Embryonic facial prominence (tissue), 1 donor: Measurements from ENCODE around the gene WIPF2.
"Not testable (repeated sequence)": the region's sequence is repeated elsewhere in the genome, so short reads cannot be mapped to it uniquely, and the experiment has no call there.

Experiments
- DNase-seq: peaks from one replicate; pipeline ENCODE4 v3.0.0-alpha.2; 2016; ENCODE audit errors: extremely low spot score

Gene WIPF2

GRCh38 chr17:40192961-40193360 is 26.1 kb upstream of the WIPF2 start:
- DNase-seq = no peak

- no peak for DNase-seq
These were observed 24.3 kb upstream of the WIPF2 start for GRCh38 chr17:40194821-40195220.

GRCh38 chr17:40197550-40197949 is 21.6 kb upstream of the WIPF2 start:
- no peak for DNase-seq

DNA sequence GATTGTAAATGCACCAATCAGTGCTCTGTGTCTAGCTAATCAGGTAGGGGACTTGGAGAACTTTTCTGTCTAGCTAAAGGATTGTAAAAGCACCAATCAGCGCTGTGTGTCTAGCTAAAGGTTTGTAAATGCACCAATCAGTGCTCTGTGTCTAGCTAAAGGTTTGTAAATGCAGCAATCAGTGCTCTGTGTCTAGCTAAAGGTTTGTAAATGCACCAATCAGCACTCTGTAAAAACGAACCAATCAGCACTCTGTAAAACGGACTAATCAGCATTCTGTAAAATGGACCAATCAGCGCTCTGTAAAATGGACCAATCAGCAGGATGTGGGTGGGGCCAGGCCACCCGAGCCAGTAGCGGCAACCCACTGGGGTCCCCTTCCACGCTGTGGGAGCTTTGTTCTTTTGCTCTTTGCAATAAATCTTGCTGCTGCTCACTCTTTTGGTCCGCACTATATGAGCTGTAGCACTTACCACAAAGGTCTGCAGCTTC is 21.1 kb upstream of the WIPF2 start:
- not testable (repeated sequence) for DNase-seq

GRCh38 chr17:40198576-40198975 is 20.5 kb upstream of the WIPF2 start:
- DNase-seq = no peak

DNA sequence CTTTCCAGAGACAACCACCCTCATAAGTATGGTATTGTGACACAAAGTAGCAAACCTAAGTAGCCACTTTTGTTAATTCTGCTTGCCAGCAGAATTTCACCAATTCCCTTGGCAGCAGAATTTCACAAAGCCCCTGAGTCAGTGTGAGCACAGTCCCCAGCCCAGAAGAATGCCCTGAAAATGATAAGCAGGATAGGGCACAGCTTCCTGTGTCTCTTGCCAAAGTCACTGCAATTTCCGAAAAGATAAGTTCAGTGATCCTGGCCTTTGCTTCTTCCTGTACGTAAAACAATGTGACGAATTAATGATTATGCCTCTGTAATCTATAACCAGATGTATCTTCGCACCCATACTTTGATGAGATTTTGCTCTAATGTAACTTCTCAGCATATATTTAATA is 16.0 kb upstream of the WIPF2 start:
- no peak for DNase-seq

DNA sequence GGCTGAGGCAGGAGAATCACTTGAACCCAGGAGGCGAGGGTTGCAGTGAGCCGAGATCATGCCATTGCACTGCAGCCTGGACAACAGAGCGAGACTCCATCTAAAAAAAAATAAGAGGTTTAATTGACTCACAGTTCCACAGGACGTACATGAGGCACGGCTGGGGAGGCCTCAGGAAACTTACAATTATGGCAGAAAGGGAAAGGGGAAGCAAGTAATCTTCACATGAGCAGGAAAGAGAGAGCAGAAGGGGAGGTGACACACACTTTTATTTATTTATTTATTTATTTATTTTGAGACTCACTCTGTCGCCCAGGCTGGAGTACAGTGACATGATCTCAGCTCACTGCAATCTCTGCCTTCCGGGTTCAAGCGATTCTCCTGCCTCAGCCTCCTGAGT is 12.9 kb upstream of the WIPF2 start:
- not testable (repeated sequence) for DNase-seq

DNA sequence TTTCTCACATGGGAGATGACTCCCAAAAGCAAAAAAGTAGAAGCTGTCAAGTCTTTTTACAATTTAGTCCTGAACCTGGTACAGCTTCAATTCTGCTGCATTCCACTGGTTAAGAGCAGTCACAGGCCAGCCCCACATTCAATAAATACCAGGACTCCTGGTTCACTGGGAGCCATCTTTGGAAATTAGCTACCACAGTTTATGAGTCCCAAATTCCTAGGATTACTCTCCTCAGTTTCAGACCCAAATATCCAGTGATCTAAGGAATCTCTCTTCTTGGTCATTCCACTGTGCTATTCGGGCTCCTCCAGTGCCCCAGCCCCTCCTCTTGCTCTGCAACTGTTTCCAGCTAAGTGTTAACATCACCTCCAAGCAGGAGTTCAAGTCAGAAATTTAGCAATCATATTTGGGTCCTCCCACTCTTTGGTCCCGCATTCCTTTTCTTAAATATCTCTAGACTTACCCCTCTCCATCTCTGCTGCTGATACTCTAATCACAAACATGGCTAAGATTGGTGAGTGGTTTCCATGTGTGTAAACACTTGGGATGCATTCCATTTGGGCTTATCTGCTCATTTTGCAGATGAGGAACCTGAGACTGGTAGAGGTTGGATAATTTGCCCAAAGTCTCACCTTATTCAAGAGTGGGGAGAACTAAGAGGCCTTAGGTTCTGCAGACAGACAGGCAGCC is 9.6 kb upstream of the WIPF2 start:
- DNase-seq = no peak

GRCh38 chr17:40213914-40214313 is 5.2 kb upstream of the WIPF2 start:
- not testable (repeated sequence) for DNase-seq

- DNase-seq = no peak
These were observed 931 bp upstream of the WIPF2 start for GRCh38 chr17:40218006-40218739.

DNA sequence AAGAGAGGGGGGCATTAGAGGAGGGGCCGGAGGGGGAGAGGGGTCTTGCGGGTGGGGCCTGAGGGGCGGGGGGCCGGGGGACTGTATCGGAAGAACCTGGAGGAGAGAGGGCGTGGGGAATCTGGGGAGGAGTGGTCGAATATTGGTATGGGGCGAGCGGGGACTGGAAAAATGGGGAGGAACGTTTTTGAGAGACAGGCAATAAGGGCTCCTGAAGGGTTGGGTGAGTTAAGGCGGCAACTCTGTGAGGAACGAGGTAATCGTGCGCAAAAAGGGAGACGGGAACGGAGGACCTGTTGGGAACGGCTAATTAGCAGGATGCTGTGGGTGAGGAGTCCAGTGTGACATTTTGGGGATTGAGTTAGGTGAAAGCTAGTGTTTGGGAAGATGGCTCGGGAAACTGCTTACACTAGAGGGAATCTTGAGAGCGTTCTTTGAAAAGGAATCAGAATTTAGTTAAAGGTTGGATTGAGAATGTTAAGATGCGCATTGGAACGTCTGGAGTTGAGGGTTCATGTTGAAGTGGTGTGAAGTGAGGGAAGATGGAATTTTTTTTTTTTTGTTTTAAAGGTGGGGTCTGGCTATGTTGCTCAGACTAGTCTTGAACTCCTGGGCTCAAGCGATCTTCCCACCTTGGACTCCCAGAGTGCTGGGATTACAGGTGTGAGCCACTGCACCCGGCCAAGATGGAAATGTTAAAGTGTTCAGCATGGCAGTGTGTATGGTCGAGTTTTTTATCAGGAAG is 662 bp downstream of the WIPF2 start:
- DNase-seq = peak; percentile 83

GRCh38 chr17:40224718-40225550 is 5.8 kb downstream of the WIPF2 start:
- DNase-seq = no peak

GRCh38 chr17:40229146-40229545 is 10.0 kb downstream of the WIPF2 start:
- not testable (repeated sequence) for DNase-seq

DNA sequence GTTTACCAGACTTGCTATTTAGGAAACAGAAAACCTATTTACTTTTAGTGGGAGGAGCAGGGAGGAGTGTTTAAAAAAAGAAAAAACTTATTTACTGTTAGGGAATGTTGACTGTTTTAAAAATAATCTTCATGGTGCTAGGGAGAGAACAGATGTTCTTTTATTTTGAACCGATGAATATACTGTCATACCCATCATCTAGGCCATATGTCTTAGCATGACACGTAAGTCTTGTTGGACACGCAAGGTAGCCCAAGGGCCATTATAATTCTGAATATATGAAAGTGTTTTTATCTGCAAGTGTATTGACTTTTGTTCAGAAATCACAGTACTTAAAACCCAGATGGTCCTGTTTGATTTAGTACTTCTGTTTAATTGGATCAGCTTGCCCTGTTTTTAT is 11.6 kb downstream of the WIPF2 start:
- no peak for DNase-seq

- not testable (repeated sequence) for DNase-seq
These were observed 12.8 kb downstream of the WIPF2 start for GRCh38 chr17:40231928-40232327.

DNA sequence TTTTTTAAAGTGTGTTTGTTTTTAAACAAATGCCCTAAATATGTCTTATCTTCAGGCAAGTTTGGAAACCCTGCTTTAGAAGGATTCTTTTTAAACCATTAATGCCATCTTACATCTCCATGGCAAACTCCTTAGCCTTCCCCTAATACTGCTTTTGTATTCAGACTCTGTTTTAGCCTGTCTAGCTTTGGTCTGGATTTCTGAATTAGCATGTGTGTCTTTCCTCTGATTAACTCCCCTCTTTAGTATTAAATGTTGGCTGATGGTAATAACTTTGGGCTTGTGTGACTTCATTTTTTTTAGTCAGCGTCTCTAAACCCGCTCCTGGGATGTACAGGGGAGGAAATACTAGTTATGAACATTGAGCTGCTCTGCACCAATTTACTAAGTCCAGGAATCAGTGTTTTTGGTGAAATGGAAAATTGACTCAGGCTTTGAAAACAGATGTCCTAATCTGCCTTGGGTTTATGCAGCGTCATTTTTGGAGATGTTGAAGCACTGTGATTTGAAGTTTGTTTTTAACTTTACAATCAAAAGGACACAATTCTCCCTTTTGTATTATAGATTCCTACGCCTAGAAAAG is 22.2 kb downstream of the WIPF2 start:
- DNase-seq = no peak

DNA sequence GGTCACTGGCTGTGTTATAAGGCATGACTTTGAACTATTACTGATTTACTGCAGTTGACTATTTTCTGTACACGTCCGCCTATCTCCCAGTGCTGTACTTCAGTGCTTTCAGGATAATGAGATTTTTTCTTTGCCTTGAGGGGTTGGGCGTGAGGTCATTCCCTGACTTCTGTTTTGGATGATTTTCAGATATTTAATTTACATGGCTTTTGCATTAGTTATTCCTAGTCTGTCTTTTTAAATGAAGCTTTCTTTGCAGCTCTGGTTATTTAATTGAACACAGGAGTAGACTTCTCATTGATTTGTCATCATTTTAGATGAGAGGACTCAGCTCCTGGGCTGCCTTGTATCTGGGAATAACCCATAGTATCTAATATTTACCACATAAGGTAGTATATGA is 23.7 kb downstream of the WIPF2 start:
- no peak for DNase-seq

- no peak for DNase-seq
These were observed 24.7 kb downstream of the WIPF2 start for GRCh38 chr17:40243761-40244160.

DNA sequence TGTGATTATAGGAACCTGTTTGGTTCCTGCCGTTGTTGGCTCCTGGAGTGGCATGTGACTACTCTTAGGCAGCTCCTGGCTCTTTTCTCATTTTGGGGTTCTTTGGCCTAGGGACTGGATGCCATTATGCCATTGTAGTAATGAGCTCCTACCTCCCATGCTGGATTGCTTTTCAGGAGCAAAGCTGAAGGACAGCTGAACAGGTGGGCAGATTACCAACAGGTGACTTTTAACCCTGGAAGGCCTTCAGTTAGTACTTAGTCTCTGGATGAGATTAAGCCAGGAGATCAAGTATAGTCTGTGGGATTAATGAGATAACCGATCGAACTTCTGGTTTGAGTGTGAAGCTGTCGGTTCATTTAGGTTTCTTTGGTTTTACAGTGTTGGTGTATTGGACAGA is 25.2 kb downstream of the WIPF2 start:
- no peak for DNase-seq

- no peak for DNase-seq
These were observed 28.9 kb downstream of the WIPF2 start for GRCh38 chr17:40247926-40248495.

- no peak for DNase-seq
These were observed 29.4 kb downstream of the WIPF2 start for GRCh38 chr17:40248507-40248906.
